Measurements from ENCODE around the gene SVOPL. TPM values are rescaled to one million over a fixed set of nuclear protein-coding genes. Genes with fewer than 3 reads are reported as not detected.
A peak's percentile ranks its signal among the peaks of the same experiment; 100 is the strongest.

The SVOPL gene
- total RNA-seq (2021; ENCODE audit: unreplicated experiment) (not detected), Bru-seq, nascent RNA (percentile 4 among the genes with signal in this experiment), BruChase-seq, experiment 1, labeled RNA remaining after a 6-hour chase (percentile 1 among the genes with signal in this experiment), BruChase-seq, experiment 2, labeled RNA remaining after a 2-hour chase (percentile 2 among the genes with signal in this experiment)
- not detected in 2 replicates for polyA plus RNA-seq (2012)
- long read RNA-seq = 0 reads

- H3K4me1 ChIP-seq (ENCODE audit: control insufficient read depth in 1 of 2, insufficient read depth in 2 of 2, low read length in 2 of 2) = no peaks in the 10 kb centered on the region
- no peaks in the 10 kb centered on the region for H3K36me3 ChIP-seq (ENCODE audit: control insufficient read depth in 1 of 2, insufficient read depth in 2 of 2, low read length in 2 of 2)
- intact Hi-C loops (cut with micrococcal nuclease) = no loop called here
- H3K9ac ChIP-seq (ENCODE audit: low read length) = no peak within 1 kb of the TSS
- ChIA-PET RAD21 (ENCODE audit: low non-redundant PET in 1 of 2, low total read pairs in 2 of 2, uncharacterized antibody in 2 of 2, unreplicated experiment in 2 of 2) (no interaction called here), POLR2A (interaction anchor here (0.6 kb wide), 1 partner anchor 29 kb away, joined by 3 read pairs; no protein-coding TSS in a partner anchor), CTCF (no interaction called here)
- DNase-seq (ENCODE audit: low read depth, low spot score) = no peak
- no peaks in the 10 kb centered on the region for H4K20me1 ChIP-seq (ENCODE audit: insufficient read depth)
- TF ChIP-seq TCF7L2 (IDR thresholded peaks at IDR 0.05; ENCODE audit: borderline replicate concordance, extremely low read depth, insufficient read depth, insufficient read length) (no peak), CEBPB (IDR thresholded peaks at IDR 0.05; ENCODE audit: low read depth) (no peak), MAX (IDR thresholded peaks at IDR 0.05) (no peak), EZH2phosphoT487 (IDR thresholded peaks at IDR 0.05; ENCODE audit: borderline replicate concordance) (no peak), POLR2AphosphoS5 (IDR thresholded peaks at IDR 0.05; ENCODE audit: low read depth, low read length) (no peak), RAD21 (IDR thresholded peaks at IDR 0.05; ENCODE audit: low read depth) (no peak), ATF3 (IDR thresholded peaks at IDR 0.05) (no peak), CBX3 (IDR thresholded peaks at IDR 0.05; ENCODE audit: low read depth) (no peak), ZFX (IDR thresholded peaks at IDR 0.05) (no peak), YY1 (IDR thresholded peaks at IDR 0.05; ENCODE audit: extremely low read depth, insufficient replicate concordance, low read depth, low read length) (no peak), FOSL1 (IDR thresholded peaks at IDR 0.05; ENCODE audit: low read depth) (no peak), CTCF (IDR thresholded peaks at IDR 0.05 in 2 of 3, conservative IDR thresholded peaks at IDR 0.05 in 1 of 3; ENCODE audit: borderline replicate concordance in 1 of 3, insufficient read depth in 1 of 3, low read depth in 2 of 3, low read length in 2 of 3) (no peak), SP1 (IDR thresholded peaks at IDR 0.05; ENCODE audit: low read depth) (no peak), EGR1 (IDR thresholded peaks at IDR 0.05; ENCODE audit: low read depth) (no peak), JUND (IDR thresholded peaks at IDR 0.05) (no peak), POLR2A (IDR thresholded peaks at IDR 0.05; ENCODE audit: borderline replicate concordance, extremely low read depth, insufficient read depth, insufficient read length) (no peak), EZH2 (IDR thresholded peaks at IDR 0.05) (no peak), ZBTB33 (IDR thresholded peaks at IDR 0.05; ENCODE audit: extremely low read depth, insufficient replicate concordance, low read length) (no peak)
- ATAC-seq = no peak
- no peaks in the 10 kb centered on the region for H3K79me2 ChIP-seq (ENCODE audit: insufficient read depth, low read length)
- no peaks in the 10 kb centered on the region for H3K9me2 ChIP-seq (ENCODE audit: insufficient read depth)
- H3K4me2 ChIP-seq (ENCODE audit: low read length) = no peak within 1 kb of the TSS
- no peak within 1 kb of the TSS for H3K27ac ChIP-seq (ENCODE audit: low read depth, low read length)
- no peak within 1 kb of the TSS for H3K4me3 ChIP-seq (replicated peaks in 1 of 2; ENCODE audit: low read depth in 1 of 2, low read length in 2 of 2)
- H2AFZ ChIP-seq (ENCODE audit: low read depth, low read length, poor library complexity, severe bottlenecking) = no peak within 1 kb of the TSS
- 0 out of 2 replicates have a peak, but pooled peaks cover 6% of the 10 kb centered on the region for H3K27me3 ChIP-seq (ENCODE audit: insufficient read depth, low read length)
- no peaks in the 10 kb centered on the region for H3K9me3 ChIP-seq (ENCODE audit: control insufficient read depth in 1 of 2, insufficient read depth in 1 of 2, low read depth in 1 of 2, low read length in 2 of 2)
- no TSS peak for BruUV-seq (replicated peaks)
Observed at GRCh38 chr7:138700857-138701536, at the start of gene SVOPL. Gene SVOPL (minus strand): TSS chr7:138701362. CDS start chr7:138679045, 22,317 bp downstream.

Measured in HCT116 (cell line).